Hepatocyte (in vitro differentiated cells): ENCODE data around the gene ARHGAP18.

Experiments
- EZH2phosphoT487 ChIP-seq: fragments of 200-600 bp; sonication (generic); IDR thresholded peaks from one replicate; pipeline ENCODE4 v1.6.1; 2018; ENCODE audit warnings: antibody characterized with exemption, mild to moderate bottlenecking, low read depth, moderate library complexity; ENCODE audit not compliant: unreplicated experiment, severe bottlenecking
- TF ChIP-seq, protein P1 (sequence below): fragments of 200-600 bp; sonication (generic); IDR thresholded peaks from 2 replicates; pipeline ENCODE4 v1.5.1; 2016; ENCODE audit warnings: antibody characterized with exemption, mild to moderate bottlenecking; ENCODE audit not compliant: poor library complexity

DNA sequence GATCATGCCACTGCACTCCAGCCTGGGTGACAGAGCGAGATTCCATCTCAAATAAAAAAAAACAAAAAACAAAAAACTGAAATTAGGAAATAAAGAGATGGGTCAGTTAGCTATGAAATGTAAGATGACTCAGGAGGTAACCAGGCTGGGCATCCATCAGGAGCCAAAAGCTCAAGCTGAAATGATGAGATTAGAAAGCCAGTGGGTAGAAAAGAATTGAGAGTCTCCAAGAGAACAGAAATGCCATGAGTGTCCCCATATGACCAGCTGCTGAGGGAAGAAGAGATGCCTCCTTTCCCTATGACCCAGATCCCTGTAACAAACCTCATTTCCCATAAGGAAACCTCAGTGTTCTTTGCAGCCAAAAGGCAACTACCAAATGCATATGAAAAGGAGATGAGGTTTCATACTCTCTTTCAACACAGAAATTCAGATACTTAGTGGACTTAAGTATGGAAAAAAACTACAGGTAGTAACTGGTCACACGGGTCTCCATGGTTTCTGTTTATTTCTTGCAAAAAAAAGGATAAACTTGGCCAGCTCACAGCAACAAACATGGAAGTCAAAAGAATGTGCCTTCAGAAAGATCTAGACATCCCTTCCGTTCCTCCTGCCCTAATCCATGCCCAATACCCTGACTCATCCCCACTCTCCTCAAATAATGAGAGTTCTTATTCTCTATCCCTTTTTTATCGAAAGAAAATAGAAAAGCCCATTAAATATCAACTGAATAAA is 8.1 kb downstream of the ARHGAP18 start:
- TF ChIP-seq, protein P1, sequence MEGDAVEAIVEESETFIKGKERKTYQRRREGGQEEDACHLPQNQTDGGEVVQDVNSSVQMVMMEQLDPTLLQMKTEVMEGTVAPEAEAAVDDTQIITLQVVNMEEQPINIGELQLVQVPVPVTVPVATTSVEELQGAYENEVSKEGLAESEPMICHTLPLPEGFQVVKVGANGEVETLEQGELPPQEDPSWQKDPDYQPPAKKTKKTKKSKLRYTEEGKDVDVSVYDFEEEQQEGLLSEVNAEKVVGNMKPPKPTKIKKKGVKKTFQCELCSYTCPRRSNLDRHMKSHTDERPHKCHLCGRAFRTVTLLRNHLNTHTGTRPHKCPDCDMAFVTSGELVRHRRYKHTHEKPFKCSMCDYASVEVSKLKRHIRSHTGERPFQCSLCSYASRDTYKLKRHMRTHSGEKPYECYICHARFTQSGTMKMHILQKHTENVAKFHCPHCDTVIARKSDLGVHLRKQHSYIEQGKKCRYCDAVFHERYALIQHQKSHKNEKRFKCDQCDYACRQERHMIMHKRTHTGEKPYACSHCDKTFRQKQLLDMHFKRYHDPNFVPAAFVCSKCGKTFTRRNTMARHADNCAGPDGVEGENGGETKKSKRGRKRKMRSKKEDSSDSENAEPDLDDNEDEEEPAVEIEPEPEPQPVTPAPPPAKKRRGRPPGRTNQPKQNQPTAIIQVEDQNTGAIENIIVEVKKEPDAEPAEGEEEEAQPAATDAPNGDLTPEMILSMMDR = no peak
- TF ChIP-seq EZH2phosphoT487 = no peak
